Stimulated activated CD4-positive, alpha-beta T cell treated with anti-CD3 and anti-CD28 coated beads, Interleukin-12 subunit alpha, Interleukin-12 subunit beta, amount 100 ng/mL, for 24 hours (primary cell): ENCODE measurements around the gene PSME2.

Experiments used
- DNase-seq, 2 experiments: peaks; one replicate each; pipeline ENCODE4 v3.0.0-alpha.2; 2020; ENCODE audit warnings: low read depth in 2 of 2

Gene PSME2

GRCh38 chr14:24093901-24094840 is 52.2 kb downstream of the PSME2 start, which contains the start of gene PCK2:
Gene PCK2 (plus strand): TSS chr14:24094311. CDS start chr14:24094406, 95 bp downstream.
- peak; percentile 73 to 92 for DNase-seq
